Sciatic nerve (tissue), 2 donors: ENCODE data around the gene LSAMP. TPM values are rescaled to one million over a fixed set of nuclear protein-coding genes. Genes with fewer than 3 reads are reported as not detected.

Experiments used
- ATAC-seq: fragments of 200-7000 bp; cut with Tn5 transposase; one replicate; pipeline ENCODE4 v1.9.1; 2020; ENCODE audit warnings: mild to moderate bottlenecking, moderate library complexity
- DNase-seq: peaks from one replicate; pipeline ENCODE4 v3.0.0-alpha.2; 2020; ENCODE audit warnings: low spot score
- intact Hi-C: fragments of 100-400 bp; cut with DNase I; formaldehyde crosslinking; loops from one replicate; pipeline ENCODE4 v1.14.2; 2022
- total RNA-seq: library from RNA; stranded (reverse); fragmentation: NEBNext Ultra II Directional; extraction: Animal tissue kit (Norgen Biotek cat#: 25700); gene quantifications from one replicate; pipeline ENCODE4 v1.2.1, GENCODE V29; 2021
- donor health status: DM: no; HTN: no; CAD: no.
- donor health status: DM: no; HTN: no; CAD: no.

Gene LSAMP
- total RNA-seq, 1 donor from 2014 or later, result 5.3 TPM

GRCh38 chr3:116264546-116265319 is 180.6 kb downstream of the LSAMP start:
- no peak for ATAC-seq
- no peak for DNase-seq
- intact Hi-C loops, result no loop called here

- intact Hi-C loops, result no loop called here
- DNase-seq, result no peak
- ATAC-seq, result no peak
Observed at GRCh38 chr3:116263842-116264545, 181.3 kb downstream of the LSAMP start.

GRCh38 chr3:116260491-116260890 is 184.8 kb downstream of the LSAMP start:
- intact Hi-C loops, result no loop called here
- ATAC-seq (no peak), DNase-seq (no peak)

- intact Hi-C loops, result no loop called here
- no peak for ATAC-seq
- DNase-seq, result no peak
Observed at GRCh38 chr3:116259984-116260383, 185.3 kb downstream of the LSAMP start.

GRCh38 chr3:116256843-116257485 is 188.3 kb downstream of the LSAMP start:
- ATAC-seq (no peak), DNase-seq (no peak)
- intact Hi-C loops, result no loop called here

- no peak for DNase-seq
- ATAC-seq, result peak; percentile 59
- intact Hi-C loops, result no loop called here
Observed at GRCh38 chr3:116254541-116254940, 190.7 kb downstream of the LSAMP start.

GRCh38 chr3:116253511-116253910 is 191.8 kb downstream of the LSAMP start:
- ATAC-seq (no peak), DNase-seq (no peak)
- intact Hi-C loops, result no loop called here

- ATAC-seq, result no peak
- no peak for DNase-seq
- intact Hi-C loops, result no loop called here
Observed at GRCh38 chr3:116247605-116248004, 197.7 kb downstream of the LSAMP start.

GRCh38 chr3:116246406-116246980 is 198.8 kb downstream of the LSAMP start:
- intact Hi-C loops, result no loop called here
- no peak for DNase-seq
- no peak for ATAC-seq

GRCh38 chr3:116242825-116243224 is 202.5 kb downstream of the LSAMP start:
- no peak for ATAC-seq
- intact Hi-C loops, result no loop called here
- DNase-seq, result no peak

GRCh38 chr3:116241677-116242076 is 203.6 kb downstream of the LSAMP start:
- intact Hi-C loops, result no loop called here
- DNase-seq (no peak), ATAC-seq (no peak)

- intact Hi-C loops, result no loop called here
- no peak for DNase-seq
- ATAC-seq, result no peak
Observed at GRCh38 chr3:116240261-116240660, 205.0 kb downstream of the LSAMP start.

- DNase-seq (no peak), ATAC-seq (no peak)
- intact Hi-C loops, result no loop called here
Observed at GRCh38 chr3:116238846-116239565, 206.3 kb downstream of the LSAMP start.

GRCh38 chr3:116233711-116234357 is 211.5 kb downstream of the LSAMP start:
- intact Hi-C loops, result no loop called here
- DNase-seq (no peak), ATAC-seq (no peak)

GRCh38 chr3:116230431-116231020 is 214.8 kb downstream of the LSAMP start:
- ATAC-seq (no peak), DNase-seq (no peak)
- intact Hi-C loops, result no loop called here

GRCh38 chr3:116226266-116226665 is 219.0 kb downstream of the LSAMP start:
- no peak for ATAC-seq
- intact Hi-C loops, result no loop called here
- DNase-seq, result no peak

GRCh38 chr3:116216761-116217160 is 228.5 kb downstream of the LSAMP start:
- ATAC-seq, result no peak
- no peak for DNase-seq
- intact Hi-C loops, result no loop called here

GRCh38 chr3:116211901-116212300 is 233.4 kb downstream of the LSAMP start:
- ATAC-seq (no peak), DNase-seq (no peak)
- intact Hi-C loops, result no loop called here
